Suprapubic skin (tissue), 4 donors: ENCODE results near the gene ROBO1. TPM values are rescaled to one million over a fixed set of nuclear protein-coding genes. Genes with fewer than 3 reads are reported as not detected.

Source experiments
- DNase-seq, 2 donors: peaks; one replicate each; pipeline ENCODE4 v3.0.0-alpha.2; 2019; ENCODE audit warnings: low spot score in 2 of 2
- H3K27ac ChIP-seq: fragments of 200-600 bp; sonication (generic); one replicate; pipeline ENCODE4 v1.5.1; 2019
- H3K27me3 ChIP-seq: fragments of 200-600 bp; sonication (generic); one replicate; pipeline ENCODE4 v1.5.1; 2019
- H3K36me3 ChIP-seq: fragments of 200-600 bp; sonication (generic); one replicate; pipeline ENCODE4 v1.5.1; 2019
- H3K4me1 ChIP-seq: fragments of 200-600 bp; sonication (generic); one replicate; pipeline ENCODE4 v1.5.1; 2019
- H3K4me3 ChIP-seq: fragments of 200-600 bp; sonication (generic); one replicate; pipeline ENCODE4 v1.5.1; 2019; ENCODE audit warnings: mild to moderate bottlenecking
- H3K9me3 ChIP-seq: fragments of 200-600 bp; sonication (generic); one replicate; pipeline ENCODE4 v1.5.1; 2019
- CTCF ChIP-seq, 2 donors: fragments of 200-600 bp in 1 of 2; fragments of 450-650 bp in 1 of 2; sonication (generic) in 1 of 2; IDR thresholded peaks; one replicate each; pipeline ENCODE4 v1.5.1; 2016 to 2019; ENCODE audit warnings: antibody characterized with exemption in 2 of 2, mild to moderate bottlenecking in 1 of 2, moderate library complexity in 1 of 2
- EP300 ChIP-seq: sonication (generic); formaldehyde crosslinking; IDR thresholded peaks from one replicate; pipeline ENCODE4 v1.6.1; 2017; ENCODE audit warnings: antibody characterized with exemption
- POLR2A ChIP-seq, 2 donors: fragments of 450-650 bp; IDR thresholded peaks; one replicate each; pipeline ENCODE4 v1.6.1; 2017; ENCODE audit warnings: antibody characterized with exemption in 2 of 2, mild to moderate bottlenecking in 2 of 2, moderate library complexity in 2 of 2
- POLR2AphosphoS5 ChIP-seq, 3 donors: sonication (generic); formaldehyde crosslinking; IDR thresholded peaks; one replicate each; pipeline ENCODE4 v1.6.1; 2017; ENCODE audit warnings: antibody characterized with exemption in 3 of 3
- WGBS: methylation state at CpG from one replicate; pipeline ENCODE4 v1.1.5; 2018; 5-methylcytosine and 5-hydroxymethylcytosine counted together
- total RNA-seq, 4 donors: library from RNA; depleted of rRNA; stranded (reverse); fragments of >200 nt; gene quantifications; one replicate each; pipeline ENCODE4 v1.1.0, GENCODE V29; 2016

ROBO1 gene
- total RNA-seq, 4 donors from 2014 or later, result 67.7 to 80.3 (median 71.3) TPM

- no peaks in the 10 kb centered on the region for H3K36me3 ChIP-seq
- no peaks in the 10 kb centered on the region for H3K9me3 ChIP-seq
- no peak for DNase-seq
- no peaks in the 10 kb centered on the region for H3K4me1 ChIP-seq
- WGBS, result 72% methylated on average over 2 of the region's 2 CpGs
- no peak for TF ChIP-seq EP300
- no peak for TF ChIP-seq POLR2A (IDR thresholded peaks at IDR 0.05)
- TF ChIP-seq CTCF (IDR thresholded peaks at IDR 0.05), result no peak
- TF ChIP-seq POLR2AphosphoS5 (IDR thresholded peaks at IDR 0.05), result no peak
- H3K4me3 ChIP-seq, result no peak overlapping the region
- H3K27me3 ChIP-seq, result no peaks in the 10 kb centered on the region
- no peak overlapping the region for H3K27ac ChIP-seq
Observed at GRCh38 chr3:78913711-78914110, 854.1 kb downstream of the ROBO1 start.

DNA sequence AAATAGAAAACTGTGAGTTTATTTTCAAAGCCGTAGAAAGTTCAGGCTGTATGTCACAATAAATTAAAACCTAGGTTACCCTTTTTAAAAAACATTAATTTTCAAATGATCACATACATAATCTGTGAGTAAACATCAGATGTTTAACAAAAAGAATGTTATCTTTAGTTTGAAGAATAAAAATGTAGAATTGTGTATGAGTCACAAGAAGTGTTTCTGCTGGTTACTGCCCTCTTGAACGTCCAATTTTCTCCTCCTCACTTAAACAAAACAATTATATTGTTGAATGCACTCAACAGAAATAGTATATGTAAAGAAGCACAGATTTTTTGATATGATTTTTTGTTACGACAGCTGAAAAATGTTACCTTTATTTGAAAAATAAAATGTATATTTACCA, 855.1 kb downstream of the ROBO1 start:
- H3K4me3 ChIP-seq, result no peak overlapping the region
- H3K4me1 ChIP-seq, result no peaks in the 10 kb centered on the region
- no peak overlapping the region for H3K27ac ChIP-seq
- no peaks in the 10 kb centered on the region for H3K9me3 ChIP-seq
- H3K36me3 ChIP-seq, result no peaks in the 10 kb centered on the region
- H3K27me3 ChIP-seq, result no peaks in the 10 kb centered on the region
- no peak for DNase-seq
- TF ChIP-seq CTCF (IDR thresholded peaks at IDR 0.05) (no peak), EP300 (no peak), POLR2A (IDR thresholded peaks at IDR 0.05) (no peak), POLR2AphosphoS5 (IDR thresholded peaks at IDR 0.05) (no peak)
- WGBS, result 85% methylated on average over 3 of the region's 3 CpGs

- DNase-seq, result no peak
- no peaks in the 10 kb centered on the region for H3K9me3 ChIP-seq
- no peaks in the 10 kb centered on the region for H3K36me3 ChIP-seq
- TF ChIP-seq POLR2A (IDR thresholded peaks at IDR 0.05) (no peak), EP300 (no peak), POLR2AphosphoS5 (IDR thresholded peaks at IDR 0.05) (no peak), CTCF (IDR thresholded peaks at IDR 0.05) (no peak)
- 80% methylated on average over 5 of the region's 5 CpGs for whole genome bisulfite sequencing
- no peak overlapping the region for H3K4me3 ChIP-seq
- no peaks in the 10 kb centered on the region for H3K27me3 ChIP-seq
- no peak overlapping the region for H3K27ac ChIP-seq
- H3K4me1 ChIP-seq, result no peaks in the 10 kb centered on the region
Observed at GRCh38 chr3:78912259-78912658, 855.5 kb downstream of the ROBO1 start.

GRCh38 chr3:78911394-78911793, 856.4 kb downstream of the ROBO1 start:
- no peak for DNase-seq
- Histone ChIP-seq H3K4me1 (no peaks in the 10 kb centered on the region), H3K9me3 (no peaks in the 10 kb centered on the region), H3K4me3 (no peak overlapping the region), H3K27ac (no peak overlapping the region), H3K27me3 (no peaks in the 10 kb centered on the region), H3K36me3 (no peaks in the 10 kb centered on the region)
- WGBS, result 89% methylated on average over 4 of the region's 4 CpGs
- TF ChIP-seq EP300 (no peak), CTCF (IDR thresholded peaks at IDR 0.05) (no peak), POLR2A (IDR thresholded peaks at IDR 0.05) (no peak), POLR2AphosphoS5 (IDR thresholded peaks at IDR 0.05) (no peak)

DNA sequence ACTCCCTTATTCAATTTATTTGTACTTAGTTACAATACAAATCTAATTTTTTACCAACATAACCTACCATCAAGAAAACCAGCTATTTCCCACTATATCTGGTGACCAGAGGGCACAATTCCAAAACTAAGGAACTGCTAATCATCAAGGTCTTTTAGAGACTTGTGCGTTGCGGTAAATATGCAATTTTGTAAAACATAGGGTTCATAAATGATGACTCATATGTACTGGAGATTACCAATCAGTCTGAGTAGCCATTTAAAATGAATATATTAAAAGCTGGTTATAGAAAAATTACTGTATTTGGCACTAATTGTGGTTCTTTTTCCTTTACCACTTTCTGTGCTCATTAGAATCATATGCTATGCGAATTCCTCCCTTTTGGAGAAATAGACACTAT, 859.6 kb downstream of the ROBO1 start:
- WGBS, result 86% methylated on average over 3 of the region's 3 CpGs
- no peaks in the 10 kb centered on the region for H3K27me3 ChIP-seq
- no peaks in the 10 kb centered on the region for H3K9me3 ChIP-seq
- DNase-seq, result no peak
- H3K4me3 ChIP-seq, result no peak overlapping the region
- H3K27ac ChIP-seq, result no peak overlapping the region
- H3K36me3 ChIP-seq, result no peaks in the 10 kb centered on the region
- no peaks in the 10 kb centered on the region for H3K4me1 ChIP-seq
- TF ChIP-seq CTCF (IDR thresholded peaks at IDR 0.05) (no peak), EP300 (no peak), POLR2A (IDR thresholded peaks at IDR 0.05) (no peak), POLR2AphosphoS5 (IDR thresholded peaks at IDR 0.05) (no peak)
